GM18502 (cell line): ENCODE data around the gene TEKT2.

Experiments
- ATAC-seq: cut with Tn5 transposase; IDR thresholded peaks from one replicate; pipeline ENCODE4 v1.9.1; 2021; ENCODE audit warnings: mild to moderate bottlenecking; ENCODE audit not compliant: unreplicated experiment, poor library complexity

The TEKT2 gene

GRCh38 chr1:36126797-36127500 is 43.1 kb downstream of the TEKT2 start:
- no peak for ATAC-seq

DNA sequence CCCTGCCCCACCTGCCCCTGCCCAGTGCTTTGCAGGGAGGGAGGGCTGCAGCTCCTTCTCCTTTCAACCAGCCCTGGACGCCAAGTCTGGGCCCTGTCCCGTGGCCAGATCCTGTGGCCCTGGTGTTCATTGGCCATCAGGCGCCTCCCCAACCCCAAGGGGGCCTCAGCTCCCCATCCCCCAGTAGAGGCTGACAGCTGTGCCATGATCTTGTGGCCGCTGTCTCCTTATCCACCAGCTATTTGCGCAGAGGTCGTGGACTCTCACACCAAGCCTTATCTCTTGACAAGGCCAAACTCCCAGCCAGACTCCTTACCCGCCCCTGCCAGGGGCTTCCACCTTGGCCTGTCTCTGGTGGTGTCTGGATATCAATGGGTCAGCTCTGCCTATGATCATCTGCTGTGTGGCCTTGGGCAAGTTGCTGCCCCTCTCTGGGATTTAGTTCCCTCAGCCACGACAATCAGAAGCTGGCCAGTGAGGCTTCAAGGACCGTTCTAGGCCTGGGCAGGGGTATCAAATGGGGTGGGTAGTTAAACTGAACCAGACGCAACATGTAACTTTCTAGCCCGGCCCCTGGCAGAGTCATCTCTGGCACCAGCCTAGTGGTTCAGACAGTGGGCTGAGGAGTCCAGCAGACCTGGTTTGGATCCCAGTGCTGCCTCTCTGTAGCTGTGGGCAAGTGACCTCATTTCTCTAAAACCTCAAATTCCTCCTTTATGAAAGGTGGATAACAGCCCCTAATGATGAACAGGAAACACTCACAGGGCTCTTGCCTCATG is 44.4 kb downstream of the TEKT2 start:
- no peak for ATAC-seq

DNA sequence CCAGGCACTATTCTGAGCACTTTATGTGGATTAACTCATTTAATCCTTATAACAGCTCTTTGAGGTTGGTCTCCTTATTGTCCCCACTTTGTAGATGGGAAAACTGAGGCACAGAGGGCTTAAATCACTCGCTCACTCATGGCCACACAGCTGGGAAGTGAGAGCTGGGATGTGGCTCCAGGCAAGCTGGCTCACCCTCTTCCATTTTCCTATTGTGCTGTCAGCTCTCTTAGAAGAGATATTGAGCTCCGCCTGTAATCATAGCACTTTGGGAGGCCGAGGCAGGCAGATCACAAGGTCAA is 45.0 kb downstream of the TEKT2 start:
- no peak for ATAC-seq

DNA sequence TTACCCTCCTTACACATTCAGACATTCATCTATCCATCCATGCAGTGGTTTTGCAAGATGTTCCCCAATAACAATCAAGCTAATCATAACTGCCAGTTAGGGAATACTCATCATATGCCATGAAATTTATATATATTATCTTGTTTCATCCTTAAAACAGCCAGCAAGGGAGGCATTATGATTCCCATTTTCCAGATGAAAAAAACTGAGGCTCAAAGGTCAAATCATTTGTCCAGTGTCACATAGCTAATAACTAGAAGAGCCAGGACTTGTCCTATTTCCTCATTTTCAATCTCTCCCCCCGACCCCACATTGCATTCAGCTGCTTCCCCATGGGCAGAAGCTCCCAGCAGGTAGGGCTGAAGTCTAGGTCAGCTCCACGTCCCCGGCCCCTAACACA is 48.1 kb downstream of the TEKT2 start:
- no peak for ATAC-seq

DNA sequence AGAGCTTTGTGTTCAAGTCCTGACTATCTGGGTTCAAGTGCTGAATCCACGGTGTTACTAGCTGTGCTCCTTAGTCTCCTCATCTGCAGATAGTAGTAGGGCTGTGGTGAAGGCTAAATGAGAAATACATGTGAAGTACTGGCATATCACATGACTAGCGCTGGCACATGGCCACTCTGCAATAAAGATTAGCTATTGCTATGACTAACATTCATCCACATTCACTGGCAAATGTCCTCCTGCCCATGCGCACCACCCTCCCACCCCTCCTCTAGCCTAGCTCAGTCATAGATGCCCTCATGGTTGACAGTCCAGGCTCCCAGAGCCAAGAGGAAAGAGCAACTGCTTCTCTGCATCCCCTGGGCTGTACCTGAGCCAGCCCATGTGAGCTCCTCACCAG is 49.6 kb downstream of the TEKT2 start:
- no peak for ATAC-seq

- no peak for ATAC-seq
Measured at GRCh38 chr1:36134031-36134430, 50.1 kb downstream of the TEKT2 start.

- ATAC-seq = no peak
Measured at GRCh38 chr1:36134505-36135329, 50.8 kb downstream of the TEKT2 start.

GRCh38 chr1:36135330-36135667 is 51.4 kb downstream of the TEKT2 start:
- no peak for ATAC-seq

DNA sequence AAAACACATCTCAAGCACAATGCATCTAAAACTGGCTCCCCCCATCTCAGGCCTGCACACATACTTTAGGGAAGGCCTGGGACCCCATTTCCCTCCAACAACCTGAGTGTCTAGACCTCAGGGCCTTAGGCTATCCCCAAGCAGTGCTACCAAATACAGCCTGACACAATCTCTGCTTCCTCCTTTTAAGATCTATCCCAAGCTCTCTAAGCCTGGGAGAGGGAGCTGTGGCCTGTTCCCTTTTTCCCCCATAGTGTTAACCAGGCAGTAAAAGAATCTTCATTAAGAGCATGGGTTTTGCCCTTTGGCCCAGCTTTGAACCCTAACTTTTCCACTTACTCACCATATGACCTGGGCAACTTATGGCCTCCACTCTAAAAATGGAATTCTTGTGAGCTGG is 51.9 kb downstream of the TEKT2 start:
- no peak for ATAC-seq

DNA sequence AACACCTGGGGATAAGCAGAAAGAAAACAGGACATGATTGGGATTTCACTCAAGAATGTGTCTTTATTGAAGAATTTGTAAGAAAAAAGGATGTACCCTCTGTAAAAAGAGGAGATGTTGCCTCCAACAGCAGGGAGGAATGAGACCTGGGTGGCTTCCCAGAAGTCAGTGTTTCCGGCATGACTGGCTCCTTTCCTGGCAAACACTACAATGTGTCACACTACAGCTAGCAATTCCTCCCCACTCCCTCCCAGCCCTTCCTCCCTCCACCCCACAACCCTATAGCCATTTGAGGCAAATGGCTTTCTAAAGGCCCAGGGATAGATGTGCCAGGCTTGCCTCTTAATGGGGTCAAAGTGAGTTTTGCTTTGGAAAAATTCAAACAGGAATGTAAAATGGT is 52.6 kb downstream of the TEKT2 start:
- ATAC-seq = no peak

DNA sequence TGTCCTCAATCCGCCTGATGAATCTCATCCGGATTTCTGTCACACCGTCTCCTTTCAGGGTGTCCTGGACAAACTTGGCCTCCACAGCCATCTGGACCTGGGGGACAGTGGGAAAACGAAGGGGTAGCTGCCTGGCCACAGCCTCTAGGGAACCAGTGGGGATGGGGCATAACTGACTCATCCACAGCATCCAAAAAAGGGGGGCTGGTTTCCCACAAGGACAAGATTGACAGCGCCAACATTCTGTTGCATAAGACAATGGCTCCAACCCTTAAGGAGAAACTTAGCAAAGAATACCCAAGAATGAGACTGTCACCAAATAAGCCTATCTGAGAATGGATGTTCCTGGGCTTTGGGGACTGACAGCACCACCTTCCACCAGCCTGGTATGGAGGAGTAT is 53.3 kb downstream of the TEKT2 start:
- ATAC-seq = no peak

GRCh38 chr1:36137776-36138175 is 53.9 kb downstream of the TEKT2 start:
- no peak for ATAC-seq
